Measurements from ENCODE around the gene TMEM203. TPM values are rescaled to one million over a fixed set of nuclear protein-coding genes. Genes with fewer than 3 reads are reported as not detected.

Gene TMEM203
- total RNA-seq, 1 experiment from 2014 or later, result 44.9 TPM

Other genes starting within 250 kb of the TMEM203 start
- 0.57 to 0.68 TPM (median 0.66 TPM) in 3 of 5 replicates, not detected in the others for gene PTGDS, start 228.1 kb downstream of the TMEM203 start, total RNA-seq (2022; extraction: Qiagen RNA extraction; ENCODE audit: low read depth)
- 0.07 to 0.08 TPM (median 0.08 TPM) in 3 of 5 replicates, not detected in the others for gene LCNL1, start 222.7 kb downstream of the TMEM203 start, total RNA-seq (2022; extraction: Qiagen RNA extraction; ENCODE audit: low read depth)
- 47.9 to 81.3 TPM (median 74.1 TPM) in 5 replicates for gene PAXX, start 213.2 kb downstream of the TMEM203 start, total RNA-seq (2022; extraction: Qiagen RNA extraction; ENCODE audit: low read depth)
- gene CLIC3, start 209.1 kb downstream of the TMEM203 start, total RNA-seq (2022; extraction: Qiagen RNA extraction; ENCODE audit: low read depth), result 3.3 to 5.1 TPM (median 4.8 TPM) in 5 replicates
- gene ABCA2, start 177.4 kb downstream of the TMEM203 start, total RNA-seq (2022; extraction: Qiagen RNA extraction; ENCODE audit: low read depth), result 21.4 to 27.7 TPM (median 25.4 TPM) in 5 replicates
- gene FUT7, start 173.6 kb downstream of the TMEM203 start, total RNA-seq (2022; extraction: Qiagen RNA extraction; ENCODE audit: low read depth), result 0.06 TPM in 1 of 5 replicates, not detected in the others
- 44.4 to 81.3 TPM (median 73.5 TPM) in 5 replicates for gene NPDC1, start 159.5 kb downstream of the TMEM203 start, total RNA-seq (2022; extraction: Qiagen RNA extraction; ENCODE audit: low read depth)
- 1.1 to 2.3 TPM (median 1.7 TPM) in 5 replicates for gene ENTPD2, start 151.6 kb downstream of the TMEM203 start, total RNA-seq (2022; extraction: Qiagen RNA extraction; ENCODE audit: low read depth)
- gene SAPCD2, start 135.1 kb downstream of the TMEM203 start, total RNA-seq (2022; extraction: Qiagen RNA extraction; ENCODE audit: low read depth), result 14.8 to 25.2 TPM (median 21.9 TPM) in 5 replicates
- 9.7 to 13.3 TPM (median 10.7 TPM) in 5 replicates for gene UAP1L1, start 128.1 kb downstream of the TMEM203 start, total RNA-seq (2022; extraction: Qiagen RNA extraction; ENCODE audit: low read depth)
- 39.8 to 52.8 TPM (median 51.9 TPM) in 5 replicates for gene MAN1B1, start 118.7 kb downstream of the TMEM203 start, total RNA-seq (2022; extraction: Qiagen RNA extraction; ENCODE audit: low read depth)
- 81.3 to 123 TPM (median 112 TPM) in 5 replicates for gene DPP7, start 90.9 kb downstream of the TMEM203 start, total RNA-seq (2022; extraction: Qiagen RNA extraction; ENCODE audit: low read depth)
- gene GRIN1, start 66.5 kb downstream of the TMEM203 start, total RNA-seq (2022; extraction: Qiagen RNA extraction; ENCODE audit: low read depth), result 0.30 to 0.61 TPM (median 0.40 TPM) in 5 replicates
- 0.70 to 2.1 TPM (median 1.2 TPM) in 5 replicates for gene LRRC26, start 35.6 kb downstream of the TMEM203 start, total RNA-seq (2022; extraction: Qiagen RNA extraction; ENCODE audit: low read depth)
- gene TMEM210, start 33.6 kb downstream of the TMEM203 start, total RNA-seq (2022; extraction: Qiagen RNA extraction; ENCODE audit: low read depth), result not detected in 5 replicates
- gene ANAPC2, start 17.1 kb downstream of the TMEM203 start, total RNA-seq (2022; extraction: Qiagen RNA extraction; ENCODE audit: low read depth), result 25.3 to 36.9 TPM (median 34.6 TPM) in 5 replicates
- gene SSNA1, start 17.0 kb downstream of the TMEM203 start, total RNA-seq (2022; extraction: Qiagen RNA extraction; ENCODE audit: low read depth), result 105 to 159 TPM (median 141 TPM) in 5 replicates
- 6.8 to 10.6 TPM (median 9.0 TPM) in 5 replicates for gene TPRN, start 4.9 kb downstream of the TMEM203 start, total RNA-seq (2022; extraction: Qiagen RNA extraction; ENCODE audit: low read depth)
- gene NDOR1, start 52 bp upstream of the TMEM203 start, total RNA-seq (2022; extraction: Qiagen RNA extraction; ENCODE audit: low read depth), result 11.7 to 17.1 TPM (median 16.5 TPM) in 5 replicates
- gene RNF208, start 16.6 kb upstream of the TMEM203 start, total RNA-seq (2022; extraction: Qiagen RNA extraction; ENCODE audit: low read depth), result 1.4 to 2.3 TPM (median 1.8 TPM) in 5 replicates
- gene CYSRT1, start 19.5 kb upstream of the TMEM203 start, total RNA-seq (2022; extraction: Qiagen RNA extraction; ENCODE audit: low read depth), result 3.6 to 5.2 TPM (median 4.2 TPM) in 5 replicates
- 0.08 to 0.31 TPM (median 0.21 TPM) in 5 replicates for gene RNF224, start 21.9 kb upstream of the TMEM203 start, total RNA-seq (2022; extraction: Qiagen RNA extraction; ENCODE audit: low read depth)
- 0.06 to 0.17 TPM (median 0.11 TPM) in 5 replicates for gene SLC34A3, start 25.3 kb upstream of the TMEM203 start, total RNA-seq (2022; extraction: Qiagen RNA extraction; ENCODE audit: low read depth)
- 612 to 791 TPM (median 723 TPM) in 5 replicates for gene TUBB4B, start 35.6 kb upstream of the TMEM203 start, total RNA-seq (2022; extraction: Qiagen RNA extraction; ENCODE audit: low read depth)
- not detected in 5 replicates for gene STPG3, start 45.6 kb upstream of the TMEM203 start, total RNA-seq (2022; extraction: Qiagen RNA extraction; ENCODE audit: low read depth)
- gene NELFB, start 49.7 kb upstream of the TMEM203 start, total RNA-seq (2022; extraction: Qiagen RNA extraction; ENCODE audit: low read depth), result 45.1 to 56.7 TPM (median 55.1 TPM) in 5 replicates
- gene TOR4A, start 72.1 kb upstream of the TMEM203 start, total RNA-seq (2022; extraction: Qiagen RNA extraction; ENCODE audit: low read depth), result 19.3 to 29.7 TPM (median 27.9 TPM) in 5 replicates
- gene NRARP, start 96.6 kb upstream of the TMEM203 start, total RNA-seq (2022; extraction: Qiagen RNA extraction; ENCODE audit: low read depth), result 1.9 to 4.6 TPM (median 4.1 TPM) in 5 replicates
- gene EXD3, start 217.5 kb upstream of the TMEM203 start, total RNA-seq (2022; extraction: Qiagen RNA extraction; ENCODE audit: low read depth), result 4.2 to 6.1 TPM (median 5.6 TPM) in 5 replicates
- gene NOXA1, start 217.7 kb upstream of the TMEM203 start, total RNA-seq (2022; extraction: Qiagen RNA extraction; ENCODE audit: low read depth), result 0.91 to 2.0 TPM (median 1.3 TPM) in 5 replicates
- gene ENTPD8, start 235.7 kb upstream of the TMEM203 start, total RNA-seq (2022; extraction: Qiagen RNA extraction; ENCODE audit: low read depth), result 0.08 to 0.31 TPM (median 0.23 TPM) in 5 replicates

Data from A549 treated with GW870086 at 1 μM for 4 hours (cell line).